SK-N-SH treated with all-trans-retinoic acid at 6 μM for 48 hours (cell line): ENCODE measurements around the gene EP400.

Source experiments
- ATAC-seq: fragments of 200-7000 bp; cut with Tn5 transposase; 3 replicates; pipeline ENCODE4 v1.9.1; 2020; ENCODE audit warnings: mild to moderate bottlenecking, moderate library complexity
- ARNTL ChIP-seq: fragments of 450-650 bp; formaldehyde crosslinking; IDR thresholded peaks from 2 replicates; pipeline ENCODE4 v1.5.0; 2020; ENCODE audit warnings: low read depth, mild to moderate bottlenecking, moderate library complexity, borderline replicate concordance
- BACH2 ChIP-seq: fragments of 250-450 bp; sonication (Bioruptor Pico); IDR thresholded peaks from 2 replicates; pipeline ENCODE4 v1.9.0; 2021; ENCODE audit warnings: mild to moderate bottlenecking, borderline replicate concordance
- CREB5 ChIP-seq: fragments of 250-450 bp; sonication (Bioruptor Pico); IDR thresholded peaks from 2 replicates; pipeline ENCODE4 v1.5.1; 2020; ENCODE audit warnings: low read depth, mild to moderate bottlenecking, moderate library complexity
- CSDC2 ChIP-seq: fragments of 250-450 bp; sonication (Bioruptor Pico); IDR thresholded peaks from 2 replicates; pipeline ENCODE4 v1.5.0; 2020; ENCODE audit warnings: mild to moderate bottlenecking, moderate library complexity
- CSRNP3 ChIP-seq: fragments of 250-450 bp; sonication (Bioruptor Pico); IDR thresholded peaks from 2 replicates; pipeline ENCODE4 v1.5.1; 2021; ENCODE audit warnings: mild to moderate bottlenecking, moderate library complexity
- ESRRG ChIP-seq: fragments of 250-450 bp; sonication (Bioruptor Pico); IDR thresholded peaks from 2 replicates; pipeline ENCODE4 v1.6.1; 2021; ENCODE audit warnings: mild to moderate bottlenecking
- GLIS3 ChIP-seq: fragments of 250-450 bp; sonication (Bioruptor Pico); IDR thresholded peaks from 2 replicates; pipeline ENCODE4 v1.5.0; 2020; ENCODE audit warnings: mild to moderate bottlenecking, moderate library complexity
- ISL1 ChIP-seq: fragments of 250-450 bp; sonication (Bioruptor Pico); IDR thresholded peaks from 2 replicates; pipeline ENCODE4 v2.1.2; 2022; ENCODE audit warnings: mild to moderate bottlenecking, moderate library complexity
- OSR1 ChIP-seq: fragments of 250-450 bp; sonication (Bioruptor Pico); IDR thresholded peaks from 2 replicates; pipeline ENCODE4 v1.8.0; 2022; ENCODE audit warnings: moderate library complexity, mild to moderate bottlenecking, inconsistent platforms
- PATZ1 ChIP-seq: fragments of 250-450 bp; sonication (Bioruptor Pico); IDR thresholded peaks from 2 replicates; pipeline ENCODE4 v1.8.0; 2020; ENCODE audit warnings: mild to moderate bottlenecking, moderate library complexity, borderline replicate concordance
- POU6F1 ChIP-seq: fragments of 250-450 bp; sonication (Bioruptor Pico); IDR thresholded peaks from 2 replicates; pipeline ENCODE4 v1.8.0; 2021; ENCODE audit warnings: low read depth, mild to moderate bottlenecking, moderate library complexity, borderline replicate concordance
- PPARA ChIP-seq: fragments of 250-450 bp; sonication (Bioruptor Pico); IDR thresholded peaks from 2 replicates; pipeline ENCODE4 v1.5.0; 2020; ENCODE audit warnings: mild to moderate bottlenecking, borderline replicate concordance
- RARB ChIP-seq: fragments of 250-450 bp; sonication (Bioruptor Pico); IDR thresholded peaks from 2 replicates; pipeline ENCODE4 v1.8.0; 2021; ENCODE audit warnings: mild to moderate bottlenecking, moderate library complexity
- SNAI2 ChIP-seq: fragments of 250-450 bp; sonication (Bioruptor Pico); IDR thresholded peaks from 2 replicates; pipeline ENCODE4 v1.5.0; 2020; ENCODE audit warnings: mild to moderate bottlenecking, moderate library complexity
- TCF4 ChIP-seq: fragments of 250-450 bp; sonication (Bioruptor Pico); IDR thresholded peaks from 2 replicates; pipeline ENCODE4 v1.8.0; 2021; ENCODE audit warnings: mild to moderate bottlenecking, moderate library complexity, borderline replicate concordance
- TSHZ2 ChIP-seq: fragments of 250-450 bp; sonication (Bioruptor Pico); IDR thresholded peaks from 2 replicates; pipeline ENCODE4 v1.5.0; 2020; ENCODE audit warnings: mild to moderate bottlenecking, moderate library complexity
- ZC3H10 ChIP-seq: fragments of 250-450 bp; sonication (Bioruptor Pico); IDR thresholded peaks from 2 replicates; pipeline ENCODE4 v1.5.1; 2021; ENCODE audit warnings: mild to moderate bottlenecking, moderate library complexity
- ZFP3 ChIP-seq: fragments of 250-450 bp; sonication (Bioruptor Pico); IDR thresholded peaks from 2 replicates; pipeline ENCODE4 v1.5.0; 2020; ENCODE audit warnings: mild to moderate bottlenecking, moderate library complexity
- ZFP30 ChIP-seq: fragments of 450-650 bp; formaldehyde crosslinking; IDR thresholded peaks from 2 replicates; pipeline ENCODE4 v1.5.0; 2022; ENCODE audit warnings: mild to moderate bottlenecking, moderate library complexity
- ZNF565 ChIP-seq: fragments of 450-650 bp; formaldehyde crosslinking; conservative IDR thresholded peaks from 2 replicates; pipeline ENCODE4 v1.5.0; 2020; ENCODE audit warnings: low read depth, mild to moderate bottlenecking, moderate library complexity
- ZNF70 ChIP-seq: fragments of 450-650 bp; formaldehyde crosslinking; IDR thresholded peaks from 2 replicates; pipeline ENCODE4 v1.5.0; 2020; ENCODE audit warnings: mild to moderate bottlenecking, moderate library complexity
- ZNF8 ChIP-seq: fragments of 450-650 bp; formaldehyde crosslinking; IDR thresholded peaks from 2 replicates; pipeline ENCODE4 v1.5.0; 2020; ENCODE audit warnings: mild to moderate bottlenecking, moderate library complexity

Gene EP400

GRCh38 chr12:131965073-131965472, 15.3 kb downstream of the EP400 start (continued):
- TF ChIP-seq POU6F1 (CRISPR knock-in tag), result no peak
- no peak for TF ChIP-seq ESRRG (CRISPR knock-in tag)
- TF ChIP-seq TCF4, result no peak
- no peak for TF ChIP-seq RARB (CRISPR knock-in tag)
- TF ChIP-seq CREB5, result no peak
- no peak for TF ChIP-seq GLIS3 (CRISPR knock-in tag)
- no peak for TF ChIP-seq ZNF70
- TF ChIP-seq, all 23 proteins: peak for 0

GRCh38 chr12:131971226-131971625, 21.5 kb downstream of the EP400 start:
- TF ChIP-seq ISL1 (CRISPR knock-in tag) (no peak), ZC3H10 (no peak), ZNF565 (CRISPR knock-in tag) (no peak), ZNF8 (no peak), SNAI2 (no peak), ESRRG (CRISPR knock-in tag) (no peak), GLIS3 (CRISPR knock-in tag) (no peak), CREB5 (no peak), ARNTL (no peak)
- peak; percentile 30; the same call in 2 of the 3 replicates for ATAC-seq

GRCh38 chr12:131975228-131975627, 25.5 kb downstream of the EP400 start:
- ATAC-seq, result no peak
- TF ChIP-seq CREB5 (no peak), ZNF70 (no peak), ZC3H10 (no peak), PPARA (CRISPR knock-in tag) (no peak), SNAI2 (no peak), TCF4 (no peak), PATZ1 (no peak), BACH2 (no peak), RARB (CRISPR knock-in tag) (no peak), ARNTL (no peak), TSHZ2 (CRISPR knock-in tag) (no peak), ISL1 (CRISPR knock-in tag) (no peak), ZNF565 (CRISPR knock-in tag) (no peak), ZFP30 (CRISPR knock-in tag) (no peak), POU6F1 (CRISPR knock-in tag) (no peak), ZFP3 (CRISPR knock-in tag) (no peak), OSR1 (no peak), ZNF8 (no peak), CSDC2 (CRISPR knock-in tag) (no peak), CSRNP3 (no peak)
